Smooth muscle cell of the pulmonary artery (primary cell): ENCODE measurements around the gene ZMAT1. TPM values are rescaled to one million over a fixed set of nuclear protein-coding genes. Genes with fewer than 3 reads are reported as not detected.

ENCODE experiments used
- total RNA-seq: library from RNA; depleted of rRNA; stranded (reverse); fragments of >200 nt; gene quantifications from 2 replicates; pipeline ENCODE4 v1.2.3, GENCODE V29; 2014

The ZMAT1 gene
- 0.98 and 1.1 TPM in 2 replicates for total RNA-seq

GRCh38 chrX:101931488-101932248 is at the start of gene ZMAT1:
ZMAT1 (minus strand) TSS chrX:101932027; CDS start chrX:101932008, 19 bp downstream.

Other genes with a start within 250 kb of the ZMAT1 start
- 0.23 TPM in 1 of 2 replicates, not detected in the other for gene TCEAL2, start 193.7 kb upstream of the ZMAT1 start, total RNA-seq
- not detected in 2 replicates for gene TCEAL6, start 210.5 kb upstream of the ZMAT1 start, total RNA-seq
- gene BEX5, start 223.9 kb upstream of the ZMAT1 start, total RNA-seq, result not detected in 2 replicates